ENCODE measurements around the gene RAG2. TPM values are rescaled to one million over a fixed set of nuclear protein-coding genes. Genes with fewer than 3 reads are reported as not detected.
"Not testable (repeated sequence)": the region's sequence is repeated elsewhere in the genome, so short reads cannot be mapped to it uniquely, and the experiment has no call there.

The RAG2 gene
- total RNA-seq, 1 experiment from 2014 or later, result not detected

GRCh38 chr11:36600180-36600579, 2.1 kb upstream of the RAG2 start:
- no peak for DNase-seq (ENCODE audit: low spot score)

DNA sequence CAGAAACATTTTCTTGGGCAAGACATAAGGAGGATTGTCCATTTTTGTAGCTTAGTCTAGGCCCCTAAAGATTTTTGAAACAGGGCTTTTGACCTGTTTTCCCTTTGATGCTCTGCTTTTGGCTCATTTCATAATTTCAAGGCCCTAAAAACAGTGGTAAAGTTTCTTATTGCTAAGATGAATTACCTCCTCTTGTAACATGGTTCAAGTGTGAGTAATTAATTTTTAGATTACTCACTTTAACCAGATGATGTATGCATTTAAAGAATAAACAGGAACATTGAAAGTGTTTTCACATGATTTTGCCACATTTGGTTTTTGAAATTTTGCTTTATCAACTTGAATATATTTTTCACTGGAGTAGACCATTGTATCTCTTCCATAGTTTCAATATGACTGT, 1.2 kb downstream of the RAG2 start:
- DNase-seq (ENCODE audit: low spot score), result no peak

DNA sequence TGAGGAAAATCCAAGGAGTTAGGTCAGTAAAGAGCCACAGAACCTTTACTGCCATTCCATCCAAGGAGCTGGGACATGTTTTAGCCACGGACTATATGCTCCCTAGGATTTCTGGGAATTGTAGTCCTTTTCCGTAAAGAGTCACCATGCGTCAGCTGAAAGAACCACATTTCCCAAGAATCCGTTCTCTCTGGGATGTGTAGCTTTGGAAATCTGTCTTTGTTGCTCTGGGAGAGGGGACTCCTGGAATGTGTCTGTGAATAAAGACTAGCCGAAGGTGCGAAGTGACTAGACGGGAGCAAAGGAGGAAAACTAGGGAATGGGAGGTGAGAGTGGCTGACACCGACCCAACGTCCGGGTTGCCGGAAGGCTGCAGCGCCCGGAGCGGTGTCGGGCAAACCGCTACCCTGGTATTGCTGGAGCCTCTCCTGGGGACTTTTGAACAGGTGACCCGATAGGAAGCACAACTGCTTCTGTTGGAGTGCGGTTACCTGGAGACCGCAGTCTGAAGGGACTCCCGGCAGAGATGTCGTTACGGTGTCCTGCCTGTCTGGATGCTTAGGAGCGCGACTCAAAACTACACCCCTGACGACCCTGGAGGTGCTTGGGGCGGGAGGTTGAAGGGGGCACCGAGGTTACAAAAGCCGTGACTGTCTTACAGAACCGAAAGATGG, 3.6 kb downstream of the RAG2 start, which contains the start of gene IFTAP:
Gene IFTAP (plus strand): TSS at position 187 of the 674 bp plus-strand sequence. CDS start 15,602 bp downstream, outside the sequence.
- DNase-seq (ENCODE audit: low spot score), result peak; percentile 95

DNA sequence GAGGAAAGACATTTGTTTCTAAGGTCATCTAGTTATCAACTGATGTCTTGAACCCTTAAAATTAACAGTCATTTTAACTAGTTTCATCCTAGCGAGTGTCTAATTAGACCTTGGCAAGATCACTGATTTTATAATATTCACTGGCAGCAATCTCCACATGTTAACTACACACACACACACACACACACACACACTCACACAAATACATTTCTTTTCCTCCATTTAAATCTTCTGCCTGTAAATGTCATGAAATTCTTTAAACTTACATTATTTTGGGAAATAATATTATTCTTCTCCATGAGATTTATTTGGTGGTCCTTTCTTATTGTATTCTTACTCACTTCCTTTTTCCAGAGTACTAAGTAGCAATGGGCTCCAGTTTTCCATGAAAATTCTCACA, 6.6 kb downstream of the RAG2 start:
- DNase-seq (ENCODE audit: low spot score), result no peak

DNA sequence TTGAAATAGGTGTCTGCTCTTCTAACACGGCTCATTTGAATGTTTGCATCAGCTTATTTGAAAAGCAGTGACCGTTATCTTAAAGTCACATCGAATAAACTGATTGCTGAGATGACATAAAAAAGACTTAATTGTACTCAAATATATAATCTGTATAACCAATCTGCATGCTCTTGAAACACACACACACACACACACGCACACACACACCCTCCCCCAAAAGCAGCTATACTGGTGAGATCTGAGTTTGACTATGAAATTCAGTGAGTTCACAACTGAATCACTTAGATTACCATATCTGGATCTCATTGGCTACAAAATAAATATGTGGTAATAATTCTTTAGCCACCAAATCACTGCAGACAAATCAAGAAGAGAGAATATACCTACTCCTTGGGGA, 7.5 kb downstream of the RAG2 start:
- no peak for DNase-seq (ENCODE audit: low spot score)

- DNase-seq (ENCODE audit: low spot score), result no peak
Observed at GRCh38 chr11:36588099-36588498, 9.9 kb downstream of the RAG2 start.

DNA sequence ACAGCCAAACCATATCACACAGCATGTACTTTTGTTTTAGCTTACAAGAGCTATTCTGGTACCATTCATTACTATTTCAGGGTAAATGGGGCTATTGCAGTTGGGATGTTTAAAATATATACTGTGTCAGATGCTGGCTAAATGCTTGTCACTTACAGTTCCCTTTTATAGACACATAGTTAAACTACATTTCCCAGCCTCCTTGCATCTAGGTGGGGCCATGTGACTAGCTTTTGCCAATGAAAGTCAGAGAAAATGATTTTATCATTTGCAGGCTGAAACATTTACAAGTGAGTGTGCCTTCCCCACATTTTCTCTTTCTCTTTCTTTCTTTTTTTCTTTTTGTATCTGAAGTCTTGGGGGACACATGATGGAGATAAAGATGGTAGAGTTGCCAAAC, 11.5 kb downstream of the RAG2 start:
- DNase-seq (ENCODE audit: low spot score), result no peak

- no peak for DNase-seq (ENCODE audit: low spot score)
Observed at GRCh38 chr11:36583667-36584066, 14.4 kb downstream of the RAG2 start.

DNA sequence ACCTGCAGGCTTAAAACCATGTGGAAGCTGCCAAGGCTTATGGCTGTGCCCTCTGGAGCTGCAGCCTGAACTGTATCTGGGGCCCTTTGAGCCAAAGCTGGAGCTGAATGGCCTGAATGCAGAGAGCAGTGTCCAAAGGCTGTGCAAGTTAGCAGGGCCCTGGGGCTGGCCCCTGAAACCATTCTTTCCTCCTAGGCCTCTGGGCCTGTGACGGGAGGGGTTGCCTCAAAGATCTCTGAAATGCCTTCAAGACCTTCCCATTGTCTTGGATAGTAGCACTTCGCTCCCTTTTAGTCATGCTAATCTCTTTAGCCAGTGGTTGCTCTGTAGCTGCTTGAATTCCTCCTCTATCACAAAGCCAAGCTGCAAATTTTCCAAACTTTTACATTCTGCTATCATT, 16.5 kb downstream of the RAG2 start:
- DNase-seq (ENCODE audit: low spot score), result no peak

DNA sequence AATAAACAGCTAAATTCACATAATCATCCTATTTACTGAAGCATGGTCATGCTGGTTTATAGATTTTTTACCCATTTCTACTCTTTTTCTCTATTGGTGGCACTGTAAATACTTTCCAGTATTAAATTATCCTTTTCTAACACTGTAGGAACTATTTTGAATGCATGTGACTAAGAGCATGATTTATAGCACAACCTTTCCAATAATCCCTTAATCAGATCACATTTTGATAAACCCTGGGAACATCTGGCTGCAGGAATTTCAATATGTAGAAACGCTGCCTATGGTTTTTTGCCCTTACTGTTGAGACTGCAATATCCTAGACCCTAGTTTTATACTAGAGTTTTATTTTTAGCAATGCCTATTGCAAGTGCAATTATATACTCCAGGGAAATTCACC, 19.6 kb downstream of the RAG2 start:
- DNase-seq (ENCODE audit: low spot score), result no peak

DNA sequence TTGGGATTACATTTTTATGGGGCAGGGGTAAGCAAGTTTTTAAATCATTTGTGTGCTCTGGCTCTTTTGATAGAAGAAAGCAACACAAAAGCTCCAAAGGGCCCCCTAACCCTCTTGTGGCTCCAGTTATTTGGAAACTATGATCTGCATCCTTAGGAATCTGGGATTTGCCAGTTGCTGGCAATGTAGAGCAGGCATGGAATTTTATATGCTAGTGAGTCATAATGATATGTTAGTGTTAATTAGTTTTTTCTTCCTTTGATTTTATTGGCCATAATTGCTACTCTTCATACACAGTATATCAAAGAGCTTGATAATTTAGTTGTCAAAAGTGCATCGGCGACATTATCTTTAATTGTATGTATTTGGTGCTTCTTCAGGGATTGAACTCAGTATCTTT, 20.2 kb downstream of the RAG2 start:
- DNase-seq (ENCODE audit: low spot score), result no peak

GRCh38 chr11:36577373-36577772, 20.7 kb downstream of the RAG2 start:
- no peak for DNase-seq (ENCODE audit: low spot score)

GRCh38 chr11:36574486-36574885, 23.6 kb downstream of the RAG2 start:
- no peak for DNase-seq (ENCODE audit: low spot score)

DNA sequence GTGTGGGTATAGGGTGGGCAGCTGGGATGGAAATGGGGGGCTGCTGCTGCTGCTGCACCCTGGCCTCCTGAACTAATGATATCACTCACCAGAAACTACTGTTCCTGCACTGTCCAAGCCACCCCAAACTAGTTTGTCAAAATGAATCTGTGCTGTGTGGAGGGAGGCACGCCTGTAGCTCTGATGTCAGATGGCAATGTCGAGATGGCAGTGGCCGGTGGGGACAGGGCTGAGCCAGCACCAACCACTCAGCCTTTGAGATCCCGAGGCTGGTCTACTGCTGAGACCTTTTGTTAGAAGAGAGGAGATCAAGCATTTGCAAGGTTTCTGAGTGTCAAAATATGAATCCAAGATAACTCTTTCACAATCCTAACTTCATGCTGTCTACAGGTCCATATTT, 28.9 kb downstream of the RAG2 start:
- DNase-seq (ENCODE audit: low spot score), result no peak

GRCh38 chr11:36567694-36568093, 30.3 kb downstream of the RAG2 start, which contains the start of gene RAG1:
Gene RAG1, plus strand, starts transcription at chr11:36568007. Its CDS starts 5,298 bp downstream, at chr11:36573305.
- DNase-seq (ENCODE audit: low spot score), result no peak

DNA sequence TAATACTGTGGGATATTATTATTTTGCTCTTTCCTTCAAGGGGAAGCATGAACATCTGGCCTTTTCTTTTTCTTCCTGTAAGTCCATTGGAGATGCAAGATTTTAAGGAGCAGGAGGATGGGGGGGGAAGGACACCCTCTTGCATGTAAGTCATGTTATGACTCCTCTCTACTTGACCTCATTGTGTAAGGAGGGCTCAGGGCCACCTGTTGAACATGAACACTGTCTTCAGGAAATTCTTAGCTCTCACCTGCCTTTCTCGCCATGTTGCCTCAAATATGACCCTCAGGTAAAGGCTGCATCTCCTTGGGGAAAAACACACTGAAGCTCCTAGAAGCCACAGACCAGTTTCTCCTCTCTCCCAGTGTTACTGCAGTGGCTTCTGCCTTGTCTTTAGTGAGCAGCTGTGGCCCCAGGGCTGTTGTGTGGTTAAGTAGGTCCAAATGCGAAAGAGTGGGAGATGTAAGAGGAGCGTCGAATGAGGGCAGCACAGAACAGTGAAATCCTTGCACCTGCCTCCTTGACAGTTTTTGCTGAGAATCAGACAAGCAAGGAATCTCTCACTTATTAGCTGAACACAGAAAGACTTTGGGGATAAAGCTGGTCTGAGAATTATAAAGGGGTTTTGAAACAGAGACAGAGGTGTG, 31.5 kb downstream of the RAG2 start:
- no peak for DNase-seq (ENCODE audit: low spot score)

- no peak for DNase-seq (ENCODE audit: low spot score)
Observed at GRCh38 chr11:36565031-36565610, 32.9 kb downstream of the RAG2 start.

DNA sequence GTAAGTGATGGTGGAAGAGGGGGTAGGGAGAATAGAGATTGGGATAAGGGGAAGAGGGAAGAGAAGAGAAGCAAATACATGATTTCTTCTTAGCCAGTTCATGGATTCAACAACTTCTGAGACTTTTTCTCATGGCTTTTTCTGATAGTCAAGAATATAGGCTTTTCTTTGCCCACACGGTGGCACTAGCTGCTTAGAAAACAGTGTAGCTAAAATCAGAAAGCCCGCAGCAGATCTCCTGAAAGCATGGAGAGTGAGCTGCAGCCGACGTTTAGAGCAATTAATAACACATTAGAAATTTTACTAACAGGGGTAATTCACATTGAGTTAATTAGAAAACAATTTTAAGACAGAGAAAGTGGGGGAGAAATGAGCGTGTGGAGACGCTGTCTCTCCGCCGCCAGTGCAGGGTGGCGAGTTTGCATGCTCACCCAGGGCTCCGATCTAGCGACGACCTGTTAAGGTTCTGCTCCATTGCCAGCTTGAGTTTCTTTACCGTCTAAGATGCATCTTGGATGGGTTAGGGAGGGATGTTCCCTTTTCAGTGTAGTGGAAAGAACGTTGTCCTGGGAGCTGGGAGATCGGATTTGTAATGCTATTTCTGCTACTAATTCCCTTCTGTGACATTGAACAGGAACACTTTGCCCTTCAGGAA, 33.5 kb downstream of the RAG2 start:
- DNase-seq (ENCODE audit: low spot score), result peak; percentile 70

GRCh38 chr11:36558571-36559413, 39.2 kb downstream of the RAG2 start:
- no peak for DNase-seq (ENCODE audit: low spot score)

GRCh38 chr11:36557991-36558390, 40.0 kb downstream of the RAG2 start:
- DNase-seq (ENCODE audit: low spot score), result no peak

DNA sequence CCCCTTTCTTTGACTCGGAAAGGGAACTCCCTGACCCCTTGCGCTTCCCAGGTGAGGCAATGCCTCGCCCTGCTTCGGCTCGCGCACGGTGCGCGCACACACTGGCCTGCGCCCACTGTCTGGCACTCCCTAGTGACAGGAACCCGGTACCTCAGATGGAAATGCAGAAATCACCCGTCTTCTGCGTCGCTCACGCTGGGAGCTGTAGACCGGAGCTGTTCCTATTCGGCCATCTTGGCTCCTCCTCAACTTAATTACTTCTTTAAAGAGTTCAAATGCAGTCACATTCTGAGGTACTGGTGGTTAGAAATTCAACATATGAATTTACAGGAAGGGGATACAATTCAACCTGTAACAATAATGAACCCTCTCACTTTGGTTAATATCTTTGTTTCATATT, 40.6 kb downstream of the RAG2 start:
- DNase-seq (ENCODE audit: low spot score), result not testable (repeated sequence)

Measured in HT-29 (cell line).